Activated naive CD8-positive, alpha-beta T cell treated with anti-CD3 and anti-CD28 coated beads, Interleukin-2, amount 10 ng/mL, durations not matched to agents 7 days and 5 days (primary cell): ENCODE results near the gene OR6C65. TPM values are rescaled to one million over a fixed set of nuclear protein-coding genes. Genes with fewer than 3 reads are reported as not detected.
A peak's percentile ranks its signal among the peaks of the same experiment; 100 is the strongest.
"Not testable (repeated sequence)": the region's sequence is repeated elsewhere in the genome, so short reads cannot be mapped to it uniquely, and the experiment has no call there.

Source experiments
- ATAC-seq: fragments of 150-1000 bp; cut with Tn5 transposase; one replicate; pipeline ENCODE4 v1.10.0; 2021; ENCODE audit warnings: low read depth, moderate library complexity
- POLR2A ChIA-PET: fragments of 350-600 bp; sonication (Branson Sonifier 250); formaldehyde crosslinking; loops from one replicate; lab custom pipeline; 2021; ENCODE audit warnings: antibody characterized with exemption; lab: Charles Lee
- DNase-seq: peaks from one replicate; pipeline ENCODE4 v3.0.0; 2021
- H3K27ac Mint-ChIP-seq: one replicate; pipeline ENCODE4 v1.8.0; 2022; ENCODE audit warnings: mild to moderate bottlenecking, mixed read lengths
- H3K27me3 Mint-ChIP-seq: one replicate; pipeline ENCODE4 v1.8.0; 2022; ENCODE audit warnings: mild to moderate bottlenecking, moderate library complexity, mixed read lengths
- H3K36me3 Mint-ChIP-seq: one replicate; pipeline ENCODE4 v1.8.0; 2021; ENCODE audit warnings: mild to moderate bottlenecking, mixed read lengths
- H3K4me1 Mint-ChIP-seq: one replicate; pipeline ENCODE4 v1.8.0; 2021; ENCODE audit warnings: mixed read lengths
- H3K4me3 Mint-ChIP-seq: one replicate; pipeline ENCODE4 v1.8.0; 2022; ENCODE audit warnings: mild to moderate bottlenecking, moderate library complexity, mixed read lengths
- H3K9me3 Mint-ChIP-seq: one replicate; pipeline ENCODE4 v1.8.0; 2021; ENCODE audit warnings: mixed read lengths
- total RNA-seq, 2 experiments: library from RNA; stranded (reverse); gene quantifications; one replicate each; pipeline ENCODE4 v1.2.3, GENCODE V29; 2021

OR6C65 gene
- total RNA-seq, 2 experiments from 2014 or later: not detected

DNA sequence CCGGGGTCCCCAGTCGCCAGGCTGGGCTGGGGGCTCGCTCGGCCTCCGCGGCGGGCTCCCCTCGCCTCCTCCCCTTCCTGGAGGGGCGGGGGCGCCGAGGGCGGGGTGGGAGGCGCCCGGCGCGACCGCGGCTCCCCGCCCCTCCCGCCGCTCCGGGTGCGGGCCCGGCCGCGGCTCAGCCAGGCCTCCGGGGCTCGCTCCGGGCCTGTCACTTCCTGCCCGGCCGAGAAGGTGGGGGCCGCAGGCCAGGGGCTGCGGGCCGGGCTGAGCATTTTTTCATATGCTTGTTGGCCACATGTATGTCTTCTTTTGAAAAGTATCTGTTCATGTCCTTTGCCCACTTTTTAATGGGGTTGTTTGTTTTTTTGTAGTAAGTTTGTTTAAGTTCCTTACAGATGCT is 14.6 kb downstream of the OR6C65 start:
- H3K4me1 Mint-ChIP-seq, H3K9me3 Mint-ChIP-seq, POLR2A ChIA-PET, DNase-seq, H3K36me3 Mint-ChIP-seq, H3K4me3 Mint-ChIP-seq, H3K27ac Mint-ChIP-seq: not testable (repeated sequence)
- peak; percentile 68 for ATAC-seq
- H3K27me3 Mint-ChIP-seq: peaks cover 34% of the 10 kb centered on the region

DNA sequence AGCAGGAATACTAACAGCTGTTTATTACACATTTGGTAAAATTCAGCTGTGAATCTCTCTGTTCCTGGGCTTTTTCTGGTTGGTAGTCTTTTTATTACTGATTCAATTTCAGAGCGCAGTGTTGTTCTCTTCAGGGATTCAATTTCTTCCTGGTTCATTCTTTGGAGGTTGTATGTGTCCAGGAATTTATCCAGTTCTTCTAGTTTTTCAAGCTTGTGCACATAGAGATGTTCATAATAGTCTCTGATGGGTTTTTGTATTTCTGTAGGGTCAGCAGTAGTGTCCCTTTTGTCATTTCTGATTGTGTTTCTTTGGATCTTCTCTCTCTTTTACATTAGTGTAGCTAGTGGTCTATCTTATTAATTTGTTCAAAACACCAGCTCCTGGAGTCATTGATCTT is 16.6 kb downstream of the OR6C65 start:
- no peak for DNase-seq
- no peaks in the 10 kb centered on the region for H3K36me3 Mint-ChIP-seq
- no peak overlapping the region for H3K4me3 Mint-ChIP-seq
- H3K9me3 Mint-ChIP-seq: no peaks in the 10 kb centered on the region
- H3K27ac Mint-ChIP-seq: no peak overlapping the region
- H3K27me3 Mint-ChIP-seq: peaks cover 36% of the 10 kb centered on the region
- POLR2A ChIA-PET: no interaction called here
- no peak for ATAC-seq
- peaks cover 4% of the 10 kb centered on the region for H3K4me1 Mint-ChIP-seq

DNA sequence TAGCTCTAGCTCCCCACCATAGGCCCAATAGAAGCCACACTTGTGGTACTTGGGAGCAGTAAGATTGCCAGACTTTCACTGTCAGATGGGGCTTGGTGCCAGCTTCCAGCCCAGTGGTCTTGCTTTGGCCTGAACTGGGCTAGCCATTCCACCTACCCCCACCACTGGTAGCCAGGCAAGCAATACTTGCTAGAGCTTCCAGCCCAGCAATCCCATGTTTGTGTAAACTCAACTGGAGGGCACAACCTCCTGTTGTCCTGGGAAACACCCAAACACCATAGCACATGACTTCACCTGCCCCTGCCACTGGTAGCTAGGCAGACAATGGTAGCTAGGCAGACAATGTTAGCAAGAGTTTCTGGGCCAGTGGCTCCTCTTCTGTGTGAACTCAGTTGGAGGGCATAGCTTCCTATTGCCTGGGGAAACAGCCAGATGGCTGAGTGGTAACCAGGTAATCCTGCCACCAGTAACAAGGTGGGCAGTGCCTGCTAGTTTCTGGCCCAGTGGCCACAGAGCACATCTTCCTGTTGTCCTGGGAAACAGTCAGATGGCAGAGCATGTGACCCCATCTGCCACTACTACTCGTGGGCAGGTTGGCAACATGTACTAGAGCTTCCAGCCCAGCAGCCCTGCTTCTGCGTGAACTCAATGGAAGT is 20.1 kb downstream of the OR6C65 start:
- Mint-ChIP-seq H3K4me3 (no peak overlapping the region), H3K36me3 (no peaks in the 10 kb centered on the region), H3K27ac (no peak overlapping the region), H3K4me1 (peaks cover 1% of the 10 kb centered on the region), H3K27me3 (peaks cover 30% of the 10 kb centered on the region), H3K9me3 (no peaks in the 10 kb centered on the region)
- POLR2A ChIA-PET: no interaction called here
- DNase-seq: no peak
- no peak for ATAC-seq

DNA sequence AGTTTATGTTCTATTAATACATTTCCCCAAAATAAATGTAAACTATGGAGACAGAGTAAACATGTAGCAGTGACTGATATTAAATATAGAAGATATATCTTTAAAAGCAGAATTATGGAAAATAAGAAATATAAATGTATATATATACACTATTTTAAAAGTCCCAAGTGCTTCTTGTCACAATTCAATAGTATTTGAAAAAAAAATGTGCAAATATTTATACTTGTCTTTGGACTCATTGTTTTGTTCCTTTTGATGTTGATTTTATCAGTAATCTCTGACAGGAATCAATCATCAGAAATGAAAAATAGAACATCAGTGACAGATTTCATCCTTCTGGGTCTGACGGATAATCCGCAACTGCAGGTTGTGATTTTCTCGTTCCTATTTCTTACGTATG is 25.6 kb downstream of the OR6C65 start, which contains the start of gene OR6C76:
TSS of gene OR6C76 (plus strand) at position 301 of the 400 bp plus-strand sequence. CDS start at position 301, 0 bp downstream.
- H3K4me1 Mint-ChIP-seq: no peaks in the 10 kb centered on the region
- H3K27ac Mint-ChIP-seq: no peak within 1 kb of the TSS
- peaks cover 12% of the 10 kb centered on the region for H3K27me3 Mint-ChIP-seq
- no peak for ATAC-seq
- no peak for DNase-seq
- no peak within 1 kb of the TSS for H3K4me3 Mint-ChIP-seq
- no peaks in the 10 kb centered on the region for H3K9me3 Mint-ChIP-seq
- no peaks in the 10 kb centered on the region for H3K36me3 Mint-ChIP-seq
- POLR2A ChIA-PET: no interaction called here

DNA sequence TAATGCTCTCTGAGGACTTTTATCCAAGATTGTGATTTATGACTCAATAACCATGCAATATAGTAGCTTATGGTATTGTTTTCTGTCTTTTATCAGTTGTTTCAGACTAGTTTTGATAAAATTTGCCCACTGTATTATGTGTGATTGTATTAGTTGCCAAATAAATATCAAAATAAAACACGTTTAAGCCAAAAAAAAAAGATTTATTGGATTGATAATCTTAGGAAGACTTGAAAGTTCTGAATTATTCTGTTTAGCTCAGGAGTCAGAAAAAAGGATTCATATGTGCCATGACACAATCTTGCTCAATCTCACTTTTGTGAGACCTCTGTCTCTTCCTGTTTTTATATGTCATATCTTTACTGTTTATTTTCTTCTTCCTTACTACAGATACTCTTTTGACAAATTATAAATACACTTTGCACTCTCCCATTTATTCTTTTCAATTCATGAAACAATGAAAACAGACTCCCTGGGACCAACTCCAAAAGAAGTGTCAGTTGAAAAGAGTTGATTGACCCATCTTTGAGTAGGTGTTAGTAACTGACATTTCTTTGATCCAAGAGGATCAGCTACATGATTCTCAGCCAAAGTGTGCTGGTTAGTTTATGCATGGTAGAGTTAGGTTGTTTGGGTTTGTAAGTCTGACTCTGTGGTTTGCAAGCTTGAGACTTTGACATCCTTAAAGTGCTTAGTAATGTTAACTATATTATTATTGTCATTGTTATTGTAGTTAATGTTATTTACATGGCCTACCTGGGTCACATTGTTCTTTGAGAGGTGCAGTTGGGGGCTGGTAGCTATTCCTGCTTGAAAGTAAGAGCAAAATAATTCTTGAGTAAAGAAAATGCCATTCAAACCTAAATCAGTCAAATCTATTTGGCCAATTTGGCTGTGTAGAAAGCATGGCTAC is 28.3 kb downstream of the OR6C65 start:
- H3K4me1 Mint-ChIP-seq: no peaks in the 10 kb centered on the region
- H3K9me3 Mint-ChIP-seq: no peaks in the 10 kb centered on the region
- DNase-seq (no peak), ATAC-seq (no peak)
- H3K27ac Mint-ChIP-seq: no peak overlapping the region
- H3K27me3 Mint-ChIP-seq: peaks cover 7% of the 10 kb centered on the region
- POLR2A ChIA-PET: no interaction called here
- no peaks in the 10 kb centered on the region for H3K36me3 Mint-ChIP-seq
- H3K4me3 Mint-ChIP-seq: no peak overlapping the region

DNA sequence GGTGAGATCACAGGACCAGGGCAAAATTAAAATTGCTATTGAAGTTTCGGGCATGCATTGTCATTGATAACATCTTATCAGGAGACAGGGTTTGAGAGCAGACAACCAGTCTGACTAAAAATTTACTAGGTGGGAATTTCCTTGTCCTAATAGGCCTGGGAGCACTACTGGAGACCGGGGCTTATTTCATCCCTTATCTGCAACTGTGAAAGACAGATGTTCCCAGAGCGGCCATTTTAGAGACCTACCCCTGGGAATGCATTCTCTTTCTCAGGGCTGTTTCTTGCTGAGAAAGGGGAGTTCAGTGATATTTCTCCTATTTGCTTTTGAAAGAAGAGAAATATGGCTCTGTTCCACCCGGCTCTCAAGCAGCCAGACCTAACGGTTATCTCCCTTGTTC is 40.9 kb downstream of the OR6C65 start:
- H3K9me3 Mint-ChIP-seq, ATAC-seq, H3K36me3 Mint-ChIP-seq, H3K4me1 Mint-ChIP-seq, DNase-seq, POLR2A ChIA-PET, H3K27ac Mint-ChIP-seq, H3K4me3 Mint-ChIP-seq: not testable (repeated sequence)
- H3K27me3 Mint-ChIP-seq: peaks cover 12% of the 10 kb centered on the region

DNA sequence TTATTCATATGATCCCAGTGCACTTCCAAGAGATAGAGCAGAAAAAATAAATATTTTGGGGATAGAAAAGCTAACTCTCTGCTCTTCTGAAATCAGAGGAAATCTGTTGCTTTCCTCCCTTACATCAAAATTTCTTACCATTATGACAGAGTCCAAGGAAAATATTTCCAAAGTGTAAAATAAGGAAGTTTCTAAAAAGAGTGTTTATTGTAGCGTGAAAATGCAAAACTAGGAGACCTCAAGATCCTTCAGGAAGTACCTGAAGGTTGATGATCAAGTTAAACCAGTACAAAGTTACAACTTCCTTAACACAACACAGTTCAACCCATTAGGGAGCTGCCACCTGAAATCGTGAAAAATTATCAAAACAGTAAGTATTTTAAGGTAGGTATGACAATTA is 43.4 kb downstream of the OR6C65 start, which contains the start of gene OR6C2:
TSS of gene OR6C2 (plus strand) at position 301 of the 400 bp plus-strand sequence. CDS start 8,138 bp downstream, outside the sequence.
- ATAC-seq: no peak
- Mint-ChIP-seq H3K36me3 (no peaks in the 10 kb centered on the region), H3K4me1 (no peaks in the 10 kb centered on the region), H3K4me3 (no peak within 1 kb of the TSS), H3K27me3 (peaks cover 15% of the 10 kb centered on the region), H3K9me3 (peaks cover 6% of the 10 kb centered on the region), H3K27ac (no peak within 1 kb of the TSS)
- POLR2A ChIA-PET: no interaction called here
- DNase-seq: no peak

DNA sequence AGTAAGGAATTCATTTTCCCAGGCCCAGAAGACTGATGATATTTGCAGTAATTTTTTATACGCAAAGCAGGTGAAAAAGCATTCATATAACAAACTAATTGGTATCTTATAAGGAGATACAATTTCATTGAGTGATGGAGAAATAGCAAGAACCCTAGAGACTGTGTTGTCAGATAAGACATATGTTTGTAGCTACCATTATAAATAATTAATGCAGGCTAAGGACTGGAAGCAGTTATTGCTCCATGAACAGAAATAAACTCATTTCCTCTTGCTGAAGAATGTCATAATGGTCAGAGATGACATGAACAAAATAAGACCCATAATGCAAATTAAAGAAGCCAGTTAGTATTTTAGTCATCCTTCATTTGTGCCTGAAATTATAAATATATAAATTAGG is 45.0 kb downstream of the OR6C65 start:
- Mint-ChIP-seq H3K27me3 (peaks cover 10% of the 10 kb centered on the region), H3K9me3 (peaks cover 2% of the 10 kb centered on the region), H3K4me1 (no peaks in the 10 kb centered on the region), H3K27ac (no peak overlapping the region), H3K4me3 (no peak overlapping the region), H3K36me3 (no peaks in the 10 kb centered on the region)
- POLR2A ChIA-PET: no interaction called here
- DNase-seq (no peak), ATAC-seq (no peak)

DNA sequence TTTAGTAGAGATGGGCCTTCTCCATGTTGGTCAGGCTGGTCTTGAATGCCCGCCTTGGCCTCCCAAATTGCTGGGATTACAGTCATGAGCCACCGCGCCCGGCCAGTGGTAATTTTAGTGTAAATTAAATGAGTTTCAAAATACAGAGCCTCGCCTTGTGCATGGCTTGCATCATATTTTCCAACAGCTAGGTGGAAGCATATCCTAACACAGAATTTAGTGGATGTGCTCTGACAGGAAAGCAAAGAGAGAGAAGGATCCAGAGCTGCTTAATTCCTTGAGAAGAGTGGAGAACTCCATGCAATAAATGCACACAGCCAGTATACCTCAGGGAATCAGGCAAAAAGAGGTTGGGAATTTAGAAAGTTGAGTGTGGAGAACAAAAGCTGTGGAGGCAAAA is 46.0 kb downstream of the OR6C65 start:
- H3K9me3 Mint-ChIP-seq: peaks cover 1% of the 10 kb centered on the region
- H3K27me3 Mint-ChIP-seq: peaks cover 5% of the 10 kb centered on the region
- no peak overlapping the region for H3K4me3 Mint-ChIP-seq
- POLR2A ChIA-PET: no interaction called here
- no peaks in the 10 kb centered on the region for H3K4me1 Mint-ChIP-seq
- H3K36me3 Mint-ChIP-seq: no peaks in the 10 kb centered on the region
- ATAC-seq (no peak), DNase-seq (no peak)
- H3K27ac Mint-ChIP-seq: no peak overlapping the region

DNA sequence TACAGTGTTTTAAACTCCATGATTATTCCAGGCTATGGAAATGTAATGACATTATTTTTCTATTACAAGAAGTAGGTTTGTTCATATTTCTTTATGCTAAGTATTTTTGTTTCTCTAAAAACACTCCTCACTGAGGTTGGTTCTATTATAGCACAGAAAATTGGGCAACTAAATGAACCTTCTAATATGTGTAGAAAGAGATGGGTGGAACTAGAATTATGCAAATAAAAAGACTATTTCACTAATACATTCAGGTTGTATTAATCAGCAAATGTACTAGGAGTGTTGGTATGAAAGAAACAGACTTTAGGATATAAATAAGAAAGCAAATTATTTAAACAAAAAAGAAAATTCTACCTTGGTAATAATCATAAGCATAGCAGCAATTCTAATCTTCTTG is 48.5 kb downstream of the OR6C65 start:
- ATAC-seq (no peak), DNase-seq (no peak)
- no peak overlapping the region for H3K4me3 Mint-ChIP-seq
- H3K4me1 Mint-ChIP-seq: no peaks in the 10 kb centered on the region
- POLR2A ChIA-PET: no interaction called here
- no peak overlapping the region for H3K27ac Mint-ChIP-seq
- H3K36me3 Mint-ChIP-seq: no peaks in the 10 kb centered on the region
- H3K27me3 Mint-ChIP-seq: peaks cover 7% of the 10 kb centered on the region
- H3K9me3 Mint-ChIP-seq: no peaks in the 10 kb centered on the region

Other genes with a start within 250 kb of the OR6C65 start
- not detected for gene OR10A7, start 179.5 kb upstream of the OR6C65 start, total RNA-seq
- gene OR6C74, start 155.9 kb upstream of the OR6C65 start, total RNA-seq: not detected
- not detected for gene OR6C6, start 104.0 kb upstream of the OR6C65 start, total RNA-seq
- gene OR6C1, start 86.2 kb upstream of the OR6C65 start, total RNA-seq: not detected
- gene OR6C3, start 69.8 kb upstream of the OR6C65 start, total RNA-seq: not detected
- not detected for gene OR6C75, start 37.6 kb upstream of the OR6C65 start, total RNA-seq
- not detected for gene OR6C76, start 25.7 kb downstream of the OR6C65 start, total RNA-seq
- not detected for gene OR6C2, start 43.5 kb downstream of the OR6C65 start, total RNA-seq
- not detected for gene OR6C70, start 69.6 kb downstream of the OR6C65 start, total RNA-seq
- gene OR6C68, start 91.8 kb downstream of the OR6C65 start, total RNA-seq: not detected
- gene OR6C4, start 149.1 kb downstream of the OR6C65 start, total RNA-seq: not detected
- gene OR2AP1, start 171.9 kb downstream of the OR6C65 start, total RNA-seq: not detected
- gene OR10P1, start 236.4 kb downstream of the OR6C65 start, total RNA-seq: not detected